HUES48 (cell line): ENCODE results near the gene DDB1.

ENCODE experiments used
- H3K27ac ChIP-seq: one replicate; pipeline ENCODE4 v1.7.0; 2013; ENCODE audit warnings: low read depth, low read length, inconsistent platforms
- H3K27me3 ChIP-seq: 2 replicates; pipeline ENCODE4 v1.6.1; 2013; ENCODE audit warnings: mild to moderate bottlenecking, low read length; ENCODE audit not compliant: control insufficient read depth, insufficient read depth
- H3K36me3 ChIP-seq: 2 replicates; pipeline ENCODE4 v1.6.1; 2013; ENCODE audit warnings: low read length; ENCODE audit not compliant: control insufficient read depth, insufficient read depth
- H3K4me1 ChIP-seq: 2 replicates; pipeline ENCODE4 v1.6.1; 2013; ENCODE audit warnings: mild to moderate bottlenecking, low read length; ENCODE audit not compliant: control insufficient read depth, insufficient read depth
- H3K4me3 ChIP-seq: 2 replicates; pipeline ENCODE4 v1.5.1; 2013; ENCODE audit warnings: mild to moderate bottlenecking, low read depth, low read length
- H3K9ac ChIP-seq: 2 replicates; pipeline ENCODE4 v1.6.1; 2013; ENCODE audit warnings: mild to moderate bottlenecking, low read depth, low read length, moderate library complexity
- H3K9me3 ChIP-seq: 2 replicates; pipeline ENCODE4 v1.6.1; 2013; ENCODE audit warnings: low read length; ENCODE audit not compliant: control insufficient read depth, insufficient read depth

DDB1 gene

GRCh38 chr11:61309739-61310138 lies 23.2 kb downstream of the DDB1 start:
- Histone ChIP-seq H3K36me3 (peaks cover 99% of the 10 kb centered on the region), H3K27ac (no peak overlapping the region), H3K9me3 (no peaks in the 10 kb centered on the region), H3K9ac (no peak overlapping the region), H3K4me3 (no peak overlapping the region), H3K27me3 (no peaks in the 10 kb centered on the region), H3K4me1 (no peaks in the 10 kb centered on the region)

- Histone ChIP-seq H3K27ac (no peak overlapping the region), H3K36me3 (peaks cover 96% of the 10 kb centered on the region), H3K4me1 (no peaks in the 10 kb centered on the region), H3K27me3 (no peaks in the 10 kb centered on the region), H3K4me3 (no peak overlapping the region), H3K9me3 (no peaks in the 10 kb centered on the region), H3K9ac (no peak overlapping the region)
These were observed 23.8 kb downstream of the DDB1 start for GRCh38 chr11:61309141-61309540.

GRCh38 chr11:61307354-61307753 lies 25.6 kb downstream of the DDB1 start:
- no peaks in the 10 kb centered on the region for H3K4me1 ChIP-seq
- H3K27me3 ChIP-seq, result no peaks in the 10 kb centered on the region
- no peaks in the 10 kb centered on the region for H3K9me3 ChIP-seq
- peaks cover 97% of the 10 kb centered on the region for H3K36me3 ChIP-seq
- H3K4me3 ChIP-seq, result no peak overlapping the region
- H3K9ac ChIP-seq, result no peak overlapping the region
- H3K27ac ChIP-seq, result no peak overlapping the region

- Histone ChIP-seq H3K4me3 (no peak overlapping the region), H3K27ac (no peak overlapping the region), H3K27me3 (no peaks in the 10 kb centered on the region), H3K9ac (no peak overlapping the region), H3K4me1 (no peaks in the 10 kb centered on the region), H3K36me3 (peaks cover 97% of the 10 kb centered on the region), H3K9me3 (no peaks in the 10 kb centered on the region)
These were observed 26.7 kb downstream of the DDB1 start for GRCh38 chr11:61306221-61306620.

- H3K9me3 ChIP-seq, result no peaks in the 10 kb centered on the region
- H3K4me3 ChIP-seq, result no peak overlapping the region
- H3K27me3 ChIP-seq, result no peaks in the 10 kb centered on the region
- no peak overlapping the region for H3K9ac ChIP-seq
- H3K27ac ChIP-seq, result no peak overlapping the region
- no peaks in the 10 kb centered on the region for H3K4me1 ChIP-seq
- peaks cover 97% of the 10 kb centered on the region for H3K36me3 ChIP-seq
These were observed 27.5 kb downstream of the DDB1 start for GRCh38 chr11:61305417-61305816.

GRCh38 chr11:61303725-61304124 lies 29.2 kb downstream of the DDB1 start:
- H3K4me3 ChIP-seq, result no peak overlapping the region
- H3K36me3 ChIP-seq, result peaks cover 97% of the 10 kb centered on the region
- H3K4me1 ChIP-seq, result peaks cover 2% of the 10 kb centered on the region; the same call in 1 of the 2 replicates

GRCh38 chr11:61302550-61302949 lies 30.4 kb downstream of the DDB1 start:
- Histone ChIP-seq H3K4me1 (peaks cover 10% of the 10 kb centered on the region; the same call in 1 of the 2 replicates), H3K4me3 (no peak overlapping the region), H3K9me3 (no peaks in the 10 kb centered on the region), H3K27ac (no peak overlapping the region), H3K36me3 (peaks cover 96% of the 10 kb centered on the region), H3K27me3 (no peaks in the 10 kb centered on the region), H3K9ac (no peak overlapping the region)

More at GRCh38 chr11:61303725-61304124, 29.2 kb downstream of the DDB1 start:
- Histone ChIP-seq H3K9me3 (no peaks in the 10 kb centered on the region), H3K27ac (no peak overlapping the region), H3K9ac (no peak overlapping the region), H3K27me3 (no peaks in the 10 kb centered on the region)

GRCh38 chr11:61298663-61299244 lies 34.2 kb downstream of the DDB1 start:
- no peaks in the 10 kb centered on the region for H3K9me3 ChIP-seq
- H3K36me3 ChIP-seq, result peaks cover 66% of the 10 kb centered on the region
- peaks cover 12% of the 10 kb centered on the region; the same call in 1 of the 2 replicates for H3K4me1 ChIP-seq
- H3K9ac ChIP-seq, result no peak overlapping the region
- H3K27ac ChIP-seq, result no peak overlapping the region
- H3K4me3 ChIP-seq, result no peak overlapping the region
- peaks cover 6% of the 10 kb centered on the region for H3K27me3 ChIP-seq

- H3K9ac ChIP-seq, result no peak overlapping the region
- H3K4me1 ChIP-seq, result peaks cover 17% of the 10 kb centered on the region; the same call in 1 of the 2 replicates
- no peak overlapping the region for H3K27ac ChIP-seq
- no peaks in the 10 kb centered on the region for H3K9me3 ChIP-seq
- H3K4me3 ChIP-seq, result no peak overlapping the region
- H3K36me3 ChIP-seq, result peaks cover 56% of the 10 kb centered on the region
- H3K27me3 ChIP-seq, result peaks cover 11% of the 10 kb centered on the region
These were observed 35.2 kb downstream of the DDB1 start for GRCh38 chr11:61297746-61298145.

GRCh38 chr11:61297341-61297740 lies 35.6 kb downstream of the DDB1 start:
- H3K27me3 ChIP-seq, result peaks cover 11% of the 10 kb centered on the region
- peaks cover 17% of the 10 kb centered on the region; the same call in 1 of the 2 replicates for H3K4me1 ChIP-seq
- H3K9ac ChIP-seq, result no peak overlapping the region
- no peak overlapping the region for H3K4me3 ChIP-seq
- no peaks in the 10 kb centered on the region for H3K9me3 ChIP-seq
- H3K27ac ChIP-seq, result no peak overlapping the region
- peaks cover 52% of the 10 kb centered on the region for H3K36me3 ChIP-seq

- peaks cover 11% of the 10 kb centered on the region for H3K27me3 ChIP-seq
- peak overlapping the region; percentile 55 for H3K27ac ChIP-seq
- no peaks in the 10 kb centered on the region for H3K9me3 ChIP-seq
- peak overlapping the region; percentile 4; the same call in 1 of the 2 replicates for H3K9ac ChIP-seq
- H3K4me3 ChIP-seq, result peak overlapping the region; percentile 91
- H3K4me1 ChIP-seq, result peaks cover 17% of the 10 kb centered on the region; the same call in 1 of the 2 replicates
- H3K36me3 ChIP-seq, result peaks cover 38% of the 10 kb centered on the region
These were observed 37.3 kb downstream of the DDB1 start for GRCh38 chr11:61295596-61295926.
